DOHH2 (cell line): ENCODE measurements around the gene CSMD2.

Experiments used
- H3F3A ChIP-seq: fragments of 200-600 bp; sonication (generic), shearing (Covaris generic); 2 replicates; pipeline ENCODE4 v1.6.0; 2016; ENCODE audit warnings: antibody characterized with exemption, mild to moderate bottlenecking; ENCODE audit not compliant: control insufficient read depth, insufficient read depth
- H3K27ac ChIP-seq: fragments of 200-600 bp; sonication (generic); 2 replicates; pipeline ENCODE4 v1.5.1; 2014; ENCODE audit warnings: low read depth, mild to moderate bottlenecking, low read length, moderate library complexity
- H3K27me3 ChIP-seq: fragments of 200-600 bp; sonication (generic); 2 replicates; pipeline ENCODE4 v1.6.1; 2014; ENCODE audit warnings: mild to moderate bottlenecking, low read length, mixed read lengths; ENCODE audit not compliant: control insufficient read depth
- H3K36me3 ChIP-seq: fragments of 200-600 bp; sonication (generic); 2 replicates; pipeline ENCODE4 v1.6.1; 2014; ENCODE audit warnings: mild to moderate bottlenecking, low read length, moderate library complexity, mixed read lengths; ENCODE audit not compliant: control insufficient read depth
- H3K4me1 ChIP-seq: fragments of 200-600 bp; sonication (generic); 2 replicates; pipeline ENCODE4 v1.6.1; 2014; ENCODE audit warnings: mild to moderate bottlenecking, low read length, mixed read lengths; ENCODE audit not compliant: control insufficient read depth
- H3K4me2 ChIP-seq: fragments of 200-600 bp; sonication (generic); 2 replicates; pipeline ENCODE4 v1.6.0; 2014; ENCODE audit warnings: mild to moderate bottlenecking, low read length, moderate library complexity
- H3K4me3 ChIP-seq: fragments of 200-600 bp; sonication (generic); 2 replicates; pipeline ENCODE4 v1.5.1; 2014; ENCODE audit warnings: mild to moderate bottlenecking, low read length, mixed read lengths
- H3K79me2 ChIP-seq: fragments of 200-600 bp; sonication (generic); 2 replicates; pipeline ENCODE4 v1.6.1; 2014; ENCODE audit warnings: mild to moderate bottlenecking, low read length, mixed read lengths; ENCODE audit not compliant: control insufficient read depth
- H3K9me2 ChIP-seq: fragments of 200-600 bp; sonication (generic); replicated peaks from 2 replicates; pipeline ENCODE4 v1.6.1; 2014; ENCODE audit warnings: mild to moderate bottlenecking, low read length, mixed read lengths; ENCODE audit not compliant: control insufficient read depth
- H3K9me3 ChIP-seq: fragments of 200-600 bp; sonication (generic); 2 replicates; pipeline ENCODE4 v1.6.1; 2014; ENCODE audit warnings: antibody characterized with exemption, low read length, mixed read lengths; ENCODE audit not compliant: control insufficient read depth, insufficient read depth
- H4K20me1 ChIP-seq: fragments of 200-600 bp; sonication (generic); 2 replicates; pipeline ENCODE4 v1.6.0; 2014; ENCODE audit warnings: low read depth, mild to moderate bottlenecking, antibody characterized with exemption, low read length, moderate library complexity; ENCODE audit not compliant: control insufficient read depth, insufficient read depth
- EZH2phosphoT487 ChIP-seq: fragments of 200-600 bp; sonication (generic); IDR thresholded peaks from 2 replicates; pipeline ENCODE4 v1.6.1; 2017; ENCODE audit warnings: borderline replicate concordance, mild to moderate bottlenecking, antibody characterized with exemption, low read length, moderate library complexity, mixed read lengths
- TF ChIP-seq, protein P1 (sequence below): fragments of 200-600 bp; sonication (generic); IDR thresholded peaks from one replicate; pipeline ENCODE4 v1.5.1; 2014; ENCODE audit warnings: antibody characterized with exemption, mild to moderate bottlenecking, low read depth, low read length; ENCODE audit not compliant: poor library complexity, severe bottlenecking

CSMD2 gene

GRCh38 chr1:34176830-34177603 lies 12.0 kb upstream of the CSMD2 start, which contains the start of gene C1orf94:
Gene C1orf94 (plus strand): TSS chr1:34176907. CDS start chr1:34177790, 883 bp downstream.
- Histone ChIP-seq H3K36me3 (no peaks in the 10 kb centered on the region), H3K79me2 (no peaks in the 10 kb centered on the region), H3K9me2 (no peaks in the 10 kb centered on the region), H3K9me3 (no peaks in the 10 kb centered on the region), H3K27me3 (peaks cover 4% of the 10 kb centered on the region; the same call in 1 of the 2 replicates), H3K4me2 (no peak within 1 kb of the TSS), H3K4me1 (no peaks in the 10 kb centered on the region), H4K20me1 (no peaks in the 10 kb centered on the region), H3K27ac (no peak within 1 kb of the TSS), H3F3A (no peaks in the 10 kb centered on the region), H3K4me3 (no peak within 1 kb of the TSS)
- no peak for TF ChIP-seq EZH2phosphoT487
- TF ChIP-seq, protein P1, sequence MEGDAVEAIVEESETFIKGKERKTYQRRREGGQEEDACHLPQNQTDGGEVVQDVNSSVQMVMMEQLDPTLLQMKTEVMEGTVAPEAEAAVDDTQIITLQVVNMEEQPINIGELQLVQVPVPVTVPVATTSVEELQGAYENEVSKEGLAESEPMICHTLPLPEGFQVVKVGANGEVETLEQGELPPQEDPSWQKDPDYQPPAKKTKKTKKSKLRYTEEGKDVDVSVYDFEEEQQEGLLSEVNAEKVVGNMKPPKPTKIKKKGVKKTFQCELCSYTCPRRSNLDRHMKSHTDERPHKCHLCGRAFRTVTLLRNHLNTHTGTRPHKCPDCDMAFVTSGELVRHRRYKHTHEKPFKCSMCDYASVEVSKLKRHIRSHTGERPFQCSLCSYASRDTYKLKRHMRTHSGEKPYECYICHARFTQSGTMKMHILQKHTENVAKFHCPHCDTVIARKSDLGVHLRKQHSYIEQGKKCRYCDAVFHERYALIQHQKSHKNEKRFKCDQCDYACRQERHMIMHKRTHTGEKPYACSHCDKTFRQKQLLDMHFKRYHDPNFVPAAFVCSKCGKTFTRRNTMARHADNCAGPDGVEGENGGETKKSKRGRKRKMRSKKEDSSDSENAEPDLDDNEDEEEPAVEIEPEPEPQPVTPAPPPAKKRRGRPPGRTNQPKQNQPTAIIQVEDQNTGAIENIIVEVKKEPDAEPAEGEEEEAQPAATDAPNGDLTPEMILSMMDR: no peak

DNA sequence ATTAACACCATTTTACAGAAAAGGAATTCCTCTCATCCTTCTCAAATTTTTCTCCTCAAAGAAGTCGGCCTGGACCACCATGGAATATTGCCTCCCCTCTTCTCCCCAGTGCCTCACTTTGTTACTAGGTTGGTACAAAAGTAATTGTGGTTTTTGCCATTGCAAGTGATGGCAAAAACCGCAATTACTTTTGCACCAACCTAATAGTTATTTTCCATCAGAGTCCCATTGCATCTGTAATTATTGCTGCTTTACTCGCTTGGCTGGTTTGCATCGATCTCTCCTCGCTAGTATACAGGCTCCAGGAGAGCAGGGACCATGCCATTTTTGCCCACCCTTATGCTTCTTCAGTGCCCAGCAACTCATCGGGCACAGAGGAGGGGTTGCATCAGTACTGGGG lies 10.7 kb upstream of the CSMD2 start:
- no peaks in the 10 kb centered on the region for H3K36me3 ChIP-seq
- H3K9me3 ChIP-seq: no peaks in the 10 kb centered on the region
- no peaks in the 10 kb centered on the region for H3K4me1 ChIP-seq
- no peak overlapping the region for H3K4me3 ChIP-seq
- TF ChIP-seq EZH2phosphoT487: no peak
- TF ChIP-seq, protein P1: no peak
- no peak overlapping the region for H3K4me2 ChIP-seq
- no peak overlapping the region for H3K27ac ChIP-seq
- no peaks in the 10 kb centered on the region for H3K9me2 ChIP-seq
- H4K20me1 ChIP-seq: no peaks in the 10 kb centered on the region
- peaks cover 4% of the 10 kb centered on the region; the same call in 1 of the 2 replicates for H3K27me3 ChIP-seq
- H3K79me2 ChIP-seq: no peaks in the 10 kb centered on the region
- no peaks in the 10 kb centered on the region for H3F3A ChIP-seq

DNA sequence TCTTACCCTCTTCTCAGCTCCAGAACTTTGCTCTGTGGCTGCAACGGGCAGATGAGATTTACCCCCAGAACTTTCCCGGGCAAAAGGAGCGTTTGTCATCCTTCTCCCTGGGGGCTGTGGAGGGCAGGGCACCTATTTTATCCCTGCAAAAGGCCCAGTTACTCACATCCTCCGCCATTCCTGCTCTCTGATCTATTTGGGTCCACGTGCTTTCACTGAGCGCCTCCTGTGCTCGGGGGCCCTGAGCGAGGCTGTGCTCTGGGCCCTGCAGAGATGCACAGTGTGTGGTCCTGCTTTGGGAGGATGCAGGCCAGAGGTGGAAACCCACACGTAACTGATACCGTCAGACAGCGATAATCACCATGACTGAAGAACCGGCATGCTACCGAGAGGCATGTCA lies 2.4 kb upstream of the CSMD2 start:
- H3K4me2 ChIP-seq: no peak overlapping the region
- no peaks in the 10 kb centered on the region for H3K36me3 ChIP-seq
- H3K79me2 ChIP-seq: no peaks in the 10 kb centered on the region
- no peaks in the 10 kb centered on the region for H3K9me3 ChIP-seq
- H3K27ac ChIP-seq: no peak overlapping the region
- H4K20me1 ChIP-seq: no peaks in the 10 kb centered on the region
- H3K9me2 ChIP-seq: no peaks in the 10 kb centered on the region
- no peak overlapping the region for H3K4me3 ChIP-seq
- H3F3A ChIP-seq: no peaks in the 10 kb centered on the region
- TF ChIP-seq, protein P1: no peak
- TF ChIP-seq EZH2phosphoT487: no peak
- no peaks in the 10 kb centered on the region for H3K4me1 ChIP-seq
- H3K27me3 ChIP-seq: peaks cover 24% of the 10 kb centered on the region
